ENCODE results near the gene XPO4. TPM values are rescaled to one million over a fixed set of nuclear protein-coding genes. Genes with fewer than 3 reads are reported as not detected.

The XPO4 gene
- total and polyA plus RNA-seq, 11 donors, result 4.8 to 53.7 (median 25.6) TPM

GRCh38 chr13:20847296-20847695 lies 55.2 kb downstream of the XPO4 start:
- Histone ChIP-seq H3K36me3 (peaks cover 0 to 13% (median 3%) of the 10 kb centered on the region in 9 donors), H3K4me1 (peaks cover 0 to 51% (median 22%) of the 10 kb centered on the region in 12 donors), H3K27me3 (no peaks in the 10 kb centered on the region), H3K4me3 (peak overlapping the region in 6 of 12 donors; percentile 2 to 17 (median 11)), H3K27ac (peak overlapping the region in 9 of 12 donors; percentile 19 to 61 (median 52)), H3K9me3 (no peaks in the 10 kb centered on the region)
- intact Hi-C loops (cut with DNase I), result loop anchor here in 1 of 10 donors (5.0 kb wide), 1 partner anchor 55 kb away; the partner anchor contains the start of gene XPO4
- no peak for DNase-seq
- peak in 3 of 4 donors; percentile 28 to 73 (median 50) for ATAC-seq
- no peak for TF ChIP-seq POLR2A (IDR thresholded peaks at IDR 0.05)
- TF ChIP-seq, protein P1, sequence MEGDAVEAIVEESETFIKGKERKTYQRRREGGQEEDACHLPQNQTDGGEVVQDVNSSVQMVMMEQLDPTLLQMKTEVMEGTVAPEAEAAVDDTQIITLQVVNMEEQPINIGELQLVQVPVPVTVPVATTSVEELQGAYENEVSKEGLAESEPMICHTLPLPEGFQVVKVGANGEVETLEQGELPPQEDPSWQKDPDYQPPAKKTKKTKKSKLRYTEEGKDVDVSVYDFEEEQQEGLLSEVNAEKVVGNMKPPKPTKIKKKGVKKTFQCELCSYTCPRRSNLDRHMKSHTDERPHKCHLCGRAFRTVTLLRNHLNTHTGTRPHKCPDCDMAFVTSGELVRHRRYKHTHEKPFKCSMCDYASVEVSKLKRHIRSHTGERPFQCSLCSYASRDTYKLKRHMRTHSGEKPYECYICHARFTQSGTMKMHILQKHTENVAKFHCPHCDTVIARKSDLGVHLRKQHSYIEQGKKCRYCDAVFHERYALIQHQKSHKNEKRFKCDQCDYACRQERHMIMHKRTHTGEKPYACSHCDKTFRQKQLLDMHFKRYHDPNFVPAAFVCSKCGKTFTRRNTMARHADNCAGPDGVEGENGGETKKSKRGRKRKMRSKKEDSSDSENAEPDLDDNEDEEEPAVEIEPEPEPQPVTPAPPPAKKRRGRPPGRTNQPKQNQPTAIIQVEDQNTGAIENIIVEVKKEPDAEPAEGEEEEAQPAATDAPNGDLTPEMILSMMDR (IDR thresholded peaks at IDR 0.05), result no peak
- WGBS, 4 donors, result 13 to 21% (median 16%) methylated on average over 1 of the region's 1 CpG

DNA sequence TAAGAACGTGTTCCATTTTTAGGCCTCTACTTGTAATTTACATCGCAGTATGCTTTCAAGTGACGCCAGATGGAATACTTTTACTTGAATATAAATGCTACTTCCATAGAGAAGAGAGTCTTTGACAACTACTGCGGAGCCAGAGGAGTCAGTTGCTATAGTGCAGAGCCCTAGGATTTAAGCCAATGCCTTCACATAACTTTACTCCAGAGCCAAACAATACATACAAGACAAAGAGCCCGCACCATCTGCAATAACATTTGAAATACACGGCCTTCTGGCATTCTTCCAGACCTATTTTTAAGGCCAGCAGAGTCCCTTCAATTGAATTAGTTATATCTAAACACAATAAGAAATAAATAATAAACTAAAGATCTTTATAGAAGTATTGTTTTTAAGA lies 59.4 kb downstream of the XPO4 start:
- H3K4me3 ChIP-seq, result peak overlapping the region in 2 of 12 donors; percentile 5 to 6
- H3K27ac ChIP-seq, result peak overlapping the region in 11 of 12 donors; percentile 19 to 65 (median 50)
- peaks cover 0 to 51% (median 22%) of the 10 kb centered on the region in 12 donors for H3K4me1 ChIP-seq
- intact Hi-C loops (cut with DNase I), result loop anchor here in 1 of 10 donors (2.0 kb wide), 1 partner anchor 22 kb away; no protein-coding TSS in a partner anchor
- TF ChIP-seq POLR2A (IDR thresholded peaks at IDR 0.05), result no peak
- TF ChIP-seq, protein P1 (IDR thresholded peaks at IDR 0.05), result no peak
- no peaks in the 10 kb centered on the region for H3K9me3 ChIP-seq
- 9 to 14% (median 13%) methylated on average over 6 of the region's 6 CpGs for WGBS, 4 donors
- peaks cover 0 to 45% (median 28%) of the 10 kb centered on the region in 9 donors for H3K36me3 ChIP-seq
- DNase-seq (peak in 3 of 5 donors; percentile 35 to 68 (median 63)), ATAC-seq (peak; percentile 92 to 96 (median 95))
- no peaks in the 10 kb centered on the region for H3K27me3 ChIP-seq

DNA sequence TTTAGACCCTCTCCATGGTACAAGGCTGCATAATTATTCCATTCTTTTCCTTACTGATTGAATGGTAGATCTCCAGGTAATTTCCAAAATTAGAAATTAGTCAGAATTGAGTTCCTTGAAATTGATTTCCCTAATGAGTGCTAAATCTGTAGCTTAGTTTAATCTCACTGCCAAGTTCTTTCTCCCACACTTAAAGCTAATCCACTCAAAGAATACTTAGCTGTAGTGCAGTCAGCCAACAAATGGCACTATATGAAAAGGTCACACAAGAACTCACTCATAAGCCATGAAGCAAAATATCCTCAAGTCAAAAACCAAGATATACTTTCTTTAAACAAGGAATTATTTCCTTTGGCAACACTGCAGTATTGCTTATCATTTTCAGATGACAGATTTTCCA lies 62.0 kb downstream of the XPO4 start:
- H3K9me3 ChIP-seq, result no peaks in the 10 kb centered on the region
- ATAC-seq, result peak in 1 of 4 donors; percentile 46
- DNase-seq, result no peak
- no peak for TF ChIP-seq POLR2A (IDR thresholded peaks at IDR 0.05)
- TF ChIP-seq, protein P1 (IDR thresholded peaks at IDR 0.05), result no peak
- intact Hi-C loops (cut with DNase I), result no loop called here
- peaks cover 0 to 71% (median 49%) of the 10 kb centered on the region in 9 donors for H3K36me3 ChIP-seq
- peaks cover 0 to 38% (median 14%) of the 10 kb centered on the region in 12 donors for H3K4me1 ChIP-seq
- peak overlapping the region in 8 of 12 donors; percentile 8 to 65 (median 38) for H3K27ac ChIP-seq
- no peaks in the 10 kb centered on the region for H3K27me3 ChIP-seq
- no peak overlapping the region for H3K4me3 ChIP-seq

- ATAC-seq (no peak), DNase-seq (no peak)
- H3K27ac ChIP-seq, result peak overlapping the region in 2 of 12 donors; percentile 15 to 17
- H3K9me3 ChIP-seq, result no peaks in the 10 kb centered on the region
- H3K4me3 ChIP-seq, result no peak overlapping the region
- peaks cover 0 to 5% (median under 1%) of the 10 kb centered on the region in 12 donors for H3K4me1 ChIP-seq
- WGBS, 4 donors, result 88 to 97% (median 93%) methylated on average over 7 of the region's 7 CpGs
- H3K36me3 ChIP-seq, result peaks cover 0 to 59% (median 35%) of the 10 kb centered on the region in 9 donors
- intact Hi-C loops (cut with DNase I), result no loop called here
- H3K27me3 ChIP-seq, result no peaks in the 10 kb centered on the region
- TF ChIP-seq, protein P1 (IDR thresholded peaks at IDR 0.05), result no peak
- TF ChIP-seq POLR2A (IDR thresholded peaks at IDR 0.05), result no peak
These were observed 68.5 kb downstream of the XPO4 start for GRCh38 chr13:20833900-20834679.

Data from heart left ventricle (tissue), 16 donors.